Activated CD4-positive, CD25-positive, alpha-beta regulatory T cell treated with anti-CD3 and anti-CD28 coated beads, Interleukin-2, amount 50 U/mL, for 72 hours (primary cell): Measurements from ENCODE around the gene ERMARD.

ENCODE experiments used
- DNase-seq: peaks from one replicate; pipeline ENCODE4 v3.0.0; 2021

Gene ERMARD

DNA sequence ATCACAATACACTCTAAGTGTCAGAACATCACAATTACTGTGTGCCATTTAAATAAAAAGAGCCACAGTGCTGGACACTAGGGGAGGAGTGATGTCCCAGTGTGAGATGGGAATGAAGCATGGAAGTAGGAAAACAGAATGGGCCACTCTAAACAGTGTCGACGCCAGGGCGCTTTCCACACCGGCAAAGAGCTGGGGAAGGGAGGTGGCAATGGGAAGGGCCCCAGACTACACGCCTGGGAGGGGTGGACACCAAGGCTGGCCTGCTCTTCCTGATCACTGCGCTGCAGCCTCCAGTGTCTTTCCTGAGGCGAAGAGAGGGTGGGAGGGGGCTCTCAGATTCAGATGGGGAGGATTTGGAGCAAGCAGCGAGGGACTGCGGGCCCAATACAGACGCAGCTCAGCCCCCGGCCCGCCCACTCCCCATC lies 75.9 kb downstream of the ERMARD start:
- DNase-seq: no peak

DNA sequence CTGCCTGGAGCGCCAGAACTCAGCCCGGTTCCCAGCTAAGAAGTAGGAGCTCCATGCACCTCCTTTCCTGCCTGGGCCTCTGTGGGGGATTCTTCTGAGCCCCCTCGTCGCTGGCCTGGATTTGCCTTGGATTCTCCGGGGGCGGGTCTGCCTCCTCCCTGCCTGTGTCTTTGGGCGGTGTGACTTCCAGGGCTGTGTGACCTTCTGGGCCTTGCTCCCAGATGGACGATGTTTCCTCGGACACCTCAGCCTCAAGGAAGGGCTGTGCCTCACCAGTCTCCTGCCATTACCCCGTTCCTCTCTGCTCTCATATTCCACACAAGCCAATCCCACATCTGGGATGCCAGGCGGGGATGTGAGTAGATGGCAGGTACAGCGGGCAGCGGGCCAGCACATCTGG lies 76.8 kb downstream of the ERMARD start:
- DNase-seq: no peak

DNA sequence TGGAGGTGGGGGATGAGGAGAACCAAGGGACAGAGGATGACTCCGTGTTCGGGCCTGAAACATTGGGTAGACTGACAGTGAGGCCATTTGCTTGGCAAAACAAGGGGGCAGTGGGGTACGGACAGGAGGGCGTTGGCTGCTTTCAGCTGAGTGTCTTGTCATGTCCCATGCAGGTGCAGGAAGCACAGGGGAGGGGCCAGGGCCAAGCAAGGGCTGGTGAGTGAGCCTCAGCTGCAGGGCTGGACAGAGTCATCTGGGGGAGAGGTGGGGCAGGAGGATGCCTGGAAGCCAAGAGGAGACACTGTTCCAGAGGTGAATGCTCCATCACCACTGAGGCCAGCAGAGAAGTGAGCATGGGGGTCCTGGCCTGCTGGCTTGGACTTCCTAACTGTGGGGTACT lies 78.4 kb downstream of the ERMARD start:
- DNase-seq: no peak

DNA sequence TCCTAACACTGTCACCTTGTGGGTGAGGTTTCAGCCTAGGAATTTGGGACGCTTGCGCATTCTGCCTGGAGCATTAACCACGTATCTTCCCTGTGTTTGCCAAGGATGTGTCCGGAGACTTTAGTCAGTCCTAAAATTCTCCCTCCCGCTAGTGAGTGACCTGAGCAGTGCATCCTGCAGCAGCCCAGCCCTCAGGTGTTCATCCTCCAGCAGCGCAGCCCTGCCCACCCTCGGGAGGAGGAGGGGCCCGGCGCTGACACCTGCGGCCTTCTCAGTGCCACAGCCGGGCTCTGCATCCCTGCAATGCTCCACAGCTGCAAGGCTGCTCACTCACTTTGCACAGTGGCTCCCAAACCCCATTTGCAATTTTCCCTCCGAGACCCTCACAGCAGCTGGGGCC lies 79.5 kb downstream of the ERMARD start:
- no peak for DNase-seq
